GM13976 (cell line): ENCODE measurements around the gene NDRG2.

Experiments used
- DNase-seq: peaks from one replicate; pipeline ENCODE4 v3.0.0; 2012; ENCODE audit warnings: low spot score
- CTCF ChIP-seq: IDR thresholded peaks from 2 replicates; pipeline ENCODE4 v1.5.1; 2012; ENCODE audit warnings: borderline replicate concordance, mild to moderate bottlenecking; ENCODE audit not compliant: insufficient read depth; ENCODE audit errors: extremely low read depth, missing control alignments, control extremely low read depth
- in situ Hi-C: fragments of 300-500 bp; cut with MboI; formaldehyde crosslinking; loops from one replicate; pipeline ENCODE4 v1.12.0; 2022; ENCODE audit warnings: low sequenced_read_pairs, mixed read lengths, inconsistent platforms; ENCODE audit not compliant: unreplicated experiment

The NDRG2 gene

GRCh38 chr14:21024585-21025370 lies at the start of gene NDRG2:
Gene NDRG2 (minus strand): TSS chr14:21025061. CDS start chr14:21023315, 1,746 bp downstream.
- in situ Hi-C loops = no loop called here
- peak; percentile 82 for DNase-seq
- TF ChIP-seq CTCF = no peak

- in situ Hi-C loops = no loop called here
- DNase-seq = peak; percentile 24
- no peak for TF ChIP-seq CTCF
Measured at GRCh38 chr14:21073921-21074320, 49.1 kb upstream of the NDRG2 start.

GRCh38 chr14:21072781-21073339 lies 48.0 kb upstream of the NDRG2 start:
- in situ Hi-C loops = no loop called here
- TF ChIP-seq CTCF = no peak
- peak; percentile 28 for DNase-seq

- in situ Hi-C loops = no loop called here
- DNase-seq = peak; percentile 32
- no peak for TF ChIP-seq CTCF
Measured at GRCh38 chr14:21072031-21072473, 47.2 kb upstream of the NDRG2 start.

GRCh38 chr14:21071225-21072030 lies 46.6 kb upstream of the NDRG2 start:
- peak; percentile 92 for DNase-seq
- in situ Hi-C loops = no loop called here
- TF ChIP-seq CTCF = no peak

GRCh38 chr14:21070610-21071224 lies 45.9 kb upstream of the NDRG2 start:
- in situ Hi-C loops = no loop called here
- peak; percentile 61 for DNase-seq

More at GRCh38 chr14:21070610-21071224, 45.9 kb upstream of the NDRG2 start:
- no peak for TF ChIP-seq CTCF
